GM19023 (cell line): ENCODE measurements around the gene SLC4A2.

ENCODE experiments used
- ATAC-seq: cut with Tn5 transposase; IDR thresholded peaks from one replicate; pipeline ENCODE4 v1.9.1; 2021; ENCODE audit warnings: mild to moderate bottlenecking, moderate library complexity; ENCODE audit not compliant: unreplicated experiment

SLC4A2 gene

DNA sequence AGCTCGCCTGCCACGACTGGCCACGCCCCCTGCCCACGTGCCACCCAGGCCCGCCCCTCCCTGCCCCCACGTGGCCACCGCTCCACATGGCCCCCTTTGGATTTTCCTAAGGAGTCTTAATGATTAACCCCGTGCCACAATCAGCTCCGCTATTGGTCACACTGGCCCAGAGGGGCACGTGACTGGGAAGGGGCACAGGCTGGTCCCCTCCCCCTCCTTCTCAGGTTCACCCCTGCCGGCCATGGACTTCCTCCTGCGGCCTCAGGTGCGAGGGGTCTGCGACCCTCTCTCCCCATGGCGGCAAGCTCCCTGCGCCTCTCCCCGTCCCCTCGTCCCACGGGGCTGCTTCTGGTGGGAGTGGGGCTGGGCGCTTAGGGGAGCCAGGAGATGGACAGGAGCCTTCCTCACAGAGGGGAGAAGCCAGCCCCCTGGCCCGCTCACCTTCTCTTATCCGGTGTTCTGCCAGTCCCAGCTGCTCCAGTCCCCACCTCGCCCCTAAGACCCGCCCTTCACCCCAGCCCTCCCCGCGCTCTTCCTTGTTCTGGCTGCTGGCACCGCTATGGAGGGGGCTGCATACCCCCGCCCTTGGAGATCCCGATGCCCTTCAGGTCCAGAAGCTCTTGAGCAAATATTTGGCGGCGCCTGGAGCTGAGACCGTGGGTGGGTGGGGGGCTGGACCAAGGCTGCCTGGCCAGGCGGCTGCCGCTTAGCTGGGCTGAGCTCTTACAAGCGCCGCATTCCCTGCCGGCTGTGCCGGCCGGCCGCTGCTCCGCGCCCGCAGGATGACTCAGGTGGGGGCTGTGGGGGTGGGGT lies 3.2 kb downstream of the SLC4A2 start:
- no peak for ATAC-seq

DNA sequence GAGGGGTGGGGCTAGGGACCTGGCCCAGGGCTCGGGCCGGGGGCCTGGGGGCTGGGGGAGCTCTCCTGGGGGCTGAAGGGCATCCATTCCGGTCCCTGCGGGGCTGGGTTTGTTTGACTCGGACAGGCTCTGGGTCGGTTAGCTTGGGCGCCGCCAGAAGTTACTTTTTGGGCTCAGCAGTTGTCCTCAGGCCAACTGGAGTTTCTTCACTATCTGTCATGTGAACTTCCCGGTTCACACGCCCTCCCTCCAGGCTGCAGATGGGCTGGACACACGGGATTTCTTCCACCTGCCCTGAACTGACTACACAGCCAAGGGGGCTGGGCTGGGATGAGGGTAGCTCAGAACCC lies 3.8 kb downstream of the SLC4A2 start:
- ATAC-seq = no peak

DNA sequence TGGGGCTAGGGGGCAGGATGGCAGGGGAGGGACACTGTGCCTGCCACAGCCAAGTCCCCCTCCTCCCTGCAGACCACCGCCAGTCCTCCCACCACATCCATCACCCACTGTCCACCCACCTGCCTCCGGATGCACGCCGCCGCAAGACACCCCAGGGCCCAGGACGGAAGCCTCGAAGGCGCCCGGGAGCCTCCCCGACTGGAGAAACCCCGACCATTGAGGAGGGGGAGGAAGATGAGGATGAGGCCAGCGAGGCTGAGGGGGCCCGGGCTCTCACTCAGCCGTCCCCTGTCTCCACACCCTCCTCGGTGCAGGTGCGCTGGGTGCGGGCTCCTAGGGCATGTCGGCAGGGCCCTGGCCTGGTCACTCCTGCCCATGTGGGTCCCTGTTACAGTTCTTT lies 5.1 kb downstream of the SLC4A2 start:
- ATAC-seq = no peak

DNA sequence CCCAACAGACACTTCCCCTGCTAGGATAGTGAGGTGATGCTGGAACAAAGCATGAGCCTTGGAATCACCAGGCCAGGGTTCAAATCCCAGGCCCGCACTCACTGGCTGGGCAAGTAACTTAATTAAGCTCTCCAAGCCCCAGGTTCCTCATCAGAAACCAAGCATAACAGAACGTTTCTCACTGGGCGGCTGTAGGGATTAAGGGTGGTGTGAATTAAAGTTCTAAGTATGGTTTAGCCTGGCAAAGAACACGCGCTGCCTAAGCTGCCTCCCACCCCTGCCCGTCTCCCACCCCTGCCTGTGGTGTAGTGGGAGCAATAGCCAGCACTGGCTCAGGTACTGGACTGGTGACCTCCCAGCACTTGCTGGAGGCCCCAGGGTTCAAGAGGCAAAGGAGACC lies 5.6 kb downstream of the SLC4A2 start:
- no peak for ATAC-seq

DNA sequence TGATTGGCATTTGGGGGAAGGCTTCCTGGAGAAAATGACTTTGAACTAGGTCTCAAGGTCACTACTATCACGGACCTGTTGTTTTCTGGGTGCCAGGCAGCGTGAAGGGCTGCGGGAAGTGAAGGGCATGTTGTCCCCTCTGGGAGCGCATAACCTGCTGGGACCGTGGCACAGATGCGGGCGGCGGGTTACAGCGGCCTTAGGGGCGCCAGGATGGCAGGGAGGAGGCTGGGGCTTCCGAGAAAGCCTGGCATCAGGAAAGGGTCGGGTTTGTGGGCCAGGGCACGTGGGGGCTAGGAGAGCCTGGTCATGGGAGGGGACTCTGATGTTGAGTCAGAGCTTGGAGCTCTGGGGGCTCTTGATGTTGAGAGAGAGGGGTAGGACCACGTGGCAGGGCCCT lies 6.1 kb downstream of the SLC4A2 start:
- no peak for ATAC-seq

DNA sequence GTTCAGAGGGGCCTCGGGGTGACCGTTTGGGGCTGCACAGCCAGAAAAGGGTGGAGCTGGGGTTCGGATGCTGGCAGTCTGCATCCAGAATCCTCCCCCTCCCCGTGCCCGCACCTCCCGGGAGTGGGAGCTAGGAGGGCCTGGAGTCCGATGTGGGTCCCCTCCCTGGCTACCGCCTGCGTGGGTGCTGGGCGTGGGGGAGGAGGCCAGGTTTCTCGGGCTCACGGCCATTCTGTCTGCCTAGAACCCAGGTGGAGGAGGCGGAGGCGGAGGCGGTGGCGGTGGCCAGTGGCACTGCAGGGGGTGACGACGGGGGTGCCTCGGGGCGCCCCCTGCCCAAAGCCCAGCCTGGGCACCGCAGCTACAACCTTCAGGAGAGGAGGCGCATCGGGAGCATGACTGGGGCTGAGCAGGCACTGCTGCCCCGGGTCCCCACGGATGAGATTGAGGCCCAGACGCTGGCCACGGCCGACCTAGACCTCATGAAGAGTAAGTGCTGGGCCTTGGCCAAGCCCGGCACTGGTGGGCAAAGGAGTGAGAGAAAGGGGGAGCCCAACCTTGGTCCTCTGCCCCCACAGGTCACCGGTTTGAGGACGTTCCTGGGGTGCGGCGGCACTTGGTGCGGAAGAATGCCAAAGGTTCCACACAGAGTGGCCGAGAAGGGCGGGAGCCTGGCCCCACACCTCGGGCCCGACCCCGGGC lies 7.0 kb downstream of the SLC4A2 start:
- ATAC-seq = no peak

DNA sequence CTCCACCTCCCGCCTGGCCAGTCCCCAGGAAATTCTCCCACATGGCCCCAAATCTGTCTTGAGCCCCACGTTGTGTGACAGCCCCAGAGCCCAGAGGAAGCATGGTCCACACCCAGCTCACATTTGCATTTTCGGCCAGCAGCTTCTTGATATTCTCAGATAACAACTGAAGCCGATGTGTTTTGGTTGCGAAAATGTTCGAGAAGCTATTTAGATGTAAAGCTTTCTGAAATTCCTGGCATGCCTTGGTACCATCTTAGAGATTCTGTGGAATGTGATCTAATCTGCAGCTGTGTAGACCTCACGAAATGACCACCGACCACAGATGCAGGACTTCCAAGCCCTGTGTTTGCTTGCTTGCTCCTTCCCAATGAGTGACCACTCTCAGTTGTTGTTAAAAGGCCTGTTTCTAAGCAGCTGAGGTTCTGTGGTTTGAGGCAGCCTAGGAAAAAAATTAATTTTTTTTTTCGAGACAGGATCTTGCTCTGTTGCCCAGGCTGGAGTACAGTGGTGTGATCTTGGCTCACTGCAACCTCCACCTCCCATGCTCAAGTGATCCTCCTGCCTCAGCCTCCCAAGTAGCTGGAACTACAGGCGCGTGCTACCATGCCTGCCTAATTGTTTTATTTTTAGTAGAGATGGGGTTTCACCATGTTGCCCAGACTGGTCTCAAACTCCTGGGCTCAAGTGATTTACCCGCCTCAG lies 8.8 kb downstream of the SLC4A2 start:
- ATAC-seq = no peak

DNA sequence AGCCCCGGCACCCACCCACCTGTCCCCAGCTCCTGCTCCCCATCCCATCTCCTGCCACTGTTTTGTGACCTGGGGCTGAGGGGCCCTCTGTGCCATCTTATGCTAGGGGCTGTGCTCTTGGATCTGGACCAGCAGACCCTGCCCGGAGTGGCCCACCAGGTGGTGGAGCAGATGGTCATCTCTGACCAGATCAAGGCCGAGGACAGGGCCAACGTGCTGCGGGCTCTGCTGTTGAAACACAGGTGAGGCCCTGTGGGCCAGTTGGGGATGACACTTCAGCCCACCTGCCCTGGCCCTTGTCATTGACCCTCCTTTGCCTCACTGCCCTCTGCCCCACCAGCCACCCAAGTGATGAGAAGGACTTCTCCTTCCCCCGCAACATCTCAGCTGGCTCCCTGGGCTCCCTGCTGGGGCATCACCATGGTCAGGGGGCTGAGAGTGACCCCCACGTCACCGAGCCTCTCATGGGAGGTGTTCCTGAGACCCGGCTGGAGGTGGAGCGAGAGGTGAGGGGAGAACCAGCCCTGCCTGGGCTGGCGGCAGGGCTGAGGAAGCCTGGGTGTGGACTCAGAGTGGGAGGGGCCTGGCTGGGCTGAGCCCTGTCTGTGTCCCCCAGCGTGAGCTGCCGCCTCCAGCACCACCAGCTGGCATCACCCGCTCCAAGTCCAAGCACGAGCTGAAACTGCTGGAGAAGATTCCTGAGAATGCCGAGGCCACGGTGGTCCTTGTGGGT lies 10.6 kb downstream of the SLC4A2 start:
- no peak for ATAC-seq

DNA sequence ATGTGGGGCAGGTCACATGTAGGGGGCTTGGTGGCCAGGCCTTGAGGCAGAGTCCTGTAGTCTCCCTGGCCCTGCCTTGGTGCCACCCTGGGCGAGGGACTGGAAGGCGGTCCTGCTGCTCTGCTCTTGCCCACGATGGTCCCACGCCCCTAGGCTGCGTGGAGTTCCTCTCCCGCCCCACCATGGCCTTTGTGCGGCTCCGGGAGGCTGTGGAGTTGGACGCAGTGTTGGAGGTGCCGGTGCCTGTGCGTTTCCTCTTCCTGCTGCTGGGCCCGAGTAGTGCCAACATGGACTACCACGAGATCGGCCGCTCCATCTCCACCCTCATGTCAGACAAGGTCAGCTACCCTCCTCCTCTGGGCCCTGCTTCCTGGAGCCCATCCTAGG lies 11.2 kb downstream of the SLC4A2 start:
- no peak for ATAC-seq

DNA sequence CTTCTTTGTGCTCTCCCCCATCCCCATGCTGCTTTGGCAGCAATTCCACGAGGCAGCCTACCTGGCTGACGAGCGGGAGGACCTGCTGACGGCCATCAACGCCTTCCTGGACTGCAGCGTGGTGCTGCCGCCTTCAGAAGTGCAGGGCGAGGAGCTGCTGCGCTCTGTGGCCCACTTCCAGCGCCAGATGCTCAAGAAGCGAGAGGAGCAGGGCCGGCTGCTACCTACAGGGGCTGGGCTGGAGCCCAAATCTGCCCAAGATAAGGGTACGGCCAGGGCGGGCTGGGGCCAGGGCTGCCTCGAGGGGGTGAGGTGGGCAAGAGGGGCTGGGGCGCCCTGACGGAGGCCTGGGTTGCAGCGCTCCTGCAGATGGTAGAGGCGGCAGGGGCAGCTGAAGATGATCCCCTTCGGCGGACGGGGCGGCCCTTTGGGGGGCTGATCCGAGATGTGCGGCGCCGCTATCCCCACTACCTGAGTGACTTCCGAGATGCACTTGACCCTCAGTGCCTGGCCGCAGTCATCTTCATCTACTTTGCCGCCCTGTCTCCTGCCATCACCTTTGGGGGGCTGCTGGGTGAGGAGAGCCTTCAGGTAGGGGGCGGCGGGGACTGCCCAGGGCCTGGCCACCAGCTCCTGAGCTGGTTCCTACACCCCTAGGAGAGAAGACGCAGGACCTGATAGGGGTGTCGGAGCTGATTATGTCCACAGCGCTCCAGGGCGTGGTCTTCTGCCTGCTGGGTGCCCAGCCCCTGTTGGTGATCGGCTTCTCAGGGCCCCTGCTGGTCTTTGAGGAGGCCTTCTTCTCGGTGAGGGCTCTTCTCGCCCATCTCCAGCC lies 11.9 kb downstream of the SLC4A2 start:
- ATAC-seq = no peak

DNA sequence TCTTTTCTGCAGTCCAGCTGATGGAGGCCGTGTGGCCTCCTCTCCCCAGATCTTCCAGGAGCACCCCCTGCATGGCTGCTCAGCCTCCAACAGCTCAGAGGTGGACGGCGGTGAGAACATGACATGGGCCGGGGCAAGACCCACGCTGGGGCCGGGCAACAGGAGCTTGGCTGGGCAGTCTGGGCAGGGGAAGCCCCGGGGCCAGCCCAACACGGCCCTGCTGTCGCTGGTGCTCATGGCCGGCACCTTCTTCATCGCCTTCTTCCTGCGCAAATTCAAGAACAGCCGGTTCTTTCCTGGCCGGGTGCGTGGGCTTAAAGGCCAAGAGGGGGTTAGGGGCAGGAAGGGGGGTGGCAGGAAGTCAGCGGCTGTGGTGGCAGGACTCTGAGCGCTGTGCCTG lies 14.6 kb downstream of the SLC4A2 start:
- no peak for ATAC-seq

DNA sequence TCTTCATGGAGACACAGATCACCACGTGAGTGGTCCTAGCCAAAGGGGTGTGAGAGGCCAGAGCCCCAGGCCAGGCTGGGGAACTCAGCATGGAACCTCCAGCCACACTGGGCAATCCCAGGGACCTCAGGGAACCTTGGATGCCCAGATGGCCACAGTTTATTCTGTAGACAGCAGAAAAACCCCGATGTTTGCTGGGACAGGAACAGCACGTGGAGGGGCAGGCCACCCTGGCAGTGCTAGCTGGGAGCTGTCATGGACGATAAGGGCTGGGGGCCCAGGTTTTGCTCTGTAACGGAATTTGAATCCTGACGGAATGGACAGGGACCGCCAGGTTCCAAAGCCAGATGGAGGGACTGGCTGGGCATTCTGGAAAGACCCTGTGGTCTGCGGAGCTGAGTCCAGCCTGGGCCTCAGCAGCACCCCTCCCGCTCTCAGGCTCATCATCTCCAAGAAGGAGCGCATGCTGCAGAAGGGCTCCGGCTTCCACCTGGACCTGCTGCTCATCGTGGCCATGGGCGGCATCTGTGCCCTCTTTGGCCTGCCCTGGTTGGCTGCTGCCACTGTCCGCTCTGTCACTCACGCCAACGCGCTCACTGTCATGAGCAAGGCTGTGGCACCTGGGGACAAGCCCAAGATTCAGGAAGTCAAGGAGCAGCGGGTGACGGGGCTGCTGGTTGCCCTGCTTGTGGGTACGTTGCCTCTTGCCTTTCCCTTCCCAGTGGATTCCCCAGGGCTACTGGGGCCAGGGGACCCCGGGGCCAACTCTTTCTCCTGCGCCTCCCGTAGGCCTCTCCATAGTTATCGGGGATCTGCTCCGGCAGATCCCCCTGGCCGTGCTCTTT lies 15.7 kb downstream of the SLC4A2 start:
- no peak for ATAC-seq

DNA sequence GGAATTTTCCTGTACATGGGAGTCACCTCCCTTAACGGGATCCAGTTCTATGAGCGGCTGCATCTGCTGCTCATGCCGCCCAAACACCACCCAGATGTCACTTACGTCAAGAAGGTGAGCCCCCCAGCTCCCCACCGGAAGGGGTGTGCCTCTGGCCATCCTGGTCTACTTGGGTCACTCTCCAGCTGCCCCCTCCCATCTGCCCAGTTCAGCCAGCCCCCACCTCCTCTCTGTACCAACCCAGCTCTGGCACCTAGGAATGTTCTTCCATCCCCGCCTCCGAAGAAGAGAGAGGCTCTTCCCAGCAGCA lies 16.2 kb downstream of the SLC4A2 start:
- no peak for ATAC-seq

DNA sequence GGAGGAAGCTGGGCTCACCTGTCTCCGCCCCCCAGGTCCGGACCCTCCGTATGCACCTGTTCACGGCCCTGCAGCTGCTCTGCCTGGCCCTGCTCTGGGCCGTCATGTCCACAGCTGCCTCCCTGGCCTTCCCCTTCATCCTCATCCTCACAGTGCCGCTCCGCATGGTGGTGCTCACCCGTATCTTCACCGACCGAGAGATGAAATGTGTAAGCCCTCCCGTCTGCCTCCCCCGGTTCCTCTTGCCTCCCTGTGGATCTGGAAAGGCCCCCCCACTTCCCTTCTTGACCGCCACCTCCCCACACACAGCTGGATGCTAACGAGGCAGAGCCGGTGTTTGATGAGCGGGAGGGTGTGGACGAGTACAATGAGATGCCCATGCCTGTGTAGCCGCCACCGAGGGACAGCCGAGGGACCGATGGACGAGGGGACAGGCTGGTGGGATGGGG lies 16.6 kb downstream of the SLC4A2 start:
- no peak for ATAC-seq

DNA sequence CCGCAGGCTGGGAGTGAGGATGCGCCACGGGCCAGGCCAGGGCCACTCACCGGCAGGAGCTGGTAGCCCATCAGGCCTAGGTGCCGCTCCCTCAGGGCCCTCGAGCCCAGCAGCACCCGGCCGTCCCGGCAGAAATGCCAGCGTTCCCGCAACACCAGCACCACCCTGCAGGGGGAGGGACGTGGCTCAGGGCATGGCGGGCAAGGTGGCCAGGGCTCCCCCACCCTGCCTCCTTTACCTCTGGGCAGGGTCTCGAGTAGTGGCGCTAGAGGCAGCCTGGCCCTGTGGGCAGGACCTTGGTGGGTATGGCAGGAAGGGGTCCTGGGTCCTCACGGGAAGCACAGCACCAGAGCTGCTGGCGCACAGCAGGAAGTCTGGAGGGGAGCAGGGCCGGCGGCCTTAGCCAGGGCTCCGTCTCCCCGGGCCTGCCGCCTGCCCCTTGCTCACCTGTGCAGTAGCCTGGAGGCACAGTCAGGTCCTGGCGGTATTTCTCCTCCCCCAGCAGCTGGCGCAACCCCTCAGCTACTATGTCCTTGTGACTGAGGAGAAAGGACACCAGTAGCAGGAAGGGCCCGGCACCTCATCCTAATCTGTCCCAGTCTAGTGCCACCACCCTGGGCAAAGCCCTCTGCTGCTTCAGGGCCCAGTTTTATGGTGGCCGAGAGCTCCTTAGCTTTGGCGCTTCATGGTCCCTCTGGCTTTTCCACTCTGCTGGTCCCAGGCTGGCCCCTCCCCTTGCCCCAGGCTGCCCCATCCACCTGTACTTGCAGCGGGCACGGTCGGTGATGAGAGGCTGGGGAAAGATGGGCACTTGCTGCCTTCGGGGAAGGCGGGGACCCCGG lies 17.7 kb downstream of the SLC4A2 start:
- no peak for ATAC-seq

DNA sequence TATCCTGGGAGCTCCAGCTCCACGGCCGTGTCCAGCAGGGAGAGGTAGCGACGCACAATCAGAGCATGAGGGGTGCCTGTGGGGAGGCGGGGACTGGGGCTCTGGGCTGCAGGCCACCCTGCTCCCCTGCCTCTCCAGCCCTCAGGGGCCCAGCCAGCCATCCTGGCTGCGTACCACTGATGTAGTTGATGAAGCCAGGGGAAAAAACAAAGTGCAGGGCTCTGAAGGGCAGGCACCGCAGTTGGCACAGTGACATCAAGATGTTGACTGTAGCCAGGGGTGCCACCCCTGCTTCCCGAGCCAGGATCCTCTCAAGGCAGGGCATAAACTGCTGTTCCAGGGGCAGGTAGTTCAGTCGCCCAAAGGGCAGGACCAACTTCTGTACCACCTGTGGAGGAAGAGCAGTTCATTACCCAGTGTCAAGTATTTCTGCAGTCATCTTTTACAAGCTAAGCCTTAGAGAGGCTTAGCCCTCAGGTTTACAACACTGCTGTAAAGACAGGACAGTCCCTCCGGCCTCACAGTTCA lies 18.4 kb downstream of the SLC4A2 start:
- no peak for ATAC-seq

DNA sequence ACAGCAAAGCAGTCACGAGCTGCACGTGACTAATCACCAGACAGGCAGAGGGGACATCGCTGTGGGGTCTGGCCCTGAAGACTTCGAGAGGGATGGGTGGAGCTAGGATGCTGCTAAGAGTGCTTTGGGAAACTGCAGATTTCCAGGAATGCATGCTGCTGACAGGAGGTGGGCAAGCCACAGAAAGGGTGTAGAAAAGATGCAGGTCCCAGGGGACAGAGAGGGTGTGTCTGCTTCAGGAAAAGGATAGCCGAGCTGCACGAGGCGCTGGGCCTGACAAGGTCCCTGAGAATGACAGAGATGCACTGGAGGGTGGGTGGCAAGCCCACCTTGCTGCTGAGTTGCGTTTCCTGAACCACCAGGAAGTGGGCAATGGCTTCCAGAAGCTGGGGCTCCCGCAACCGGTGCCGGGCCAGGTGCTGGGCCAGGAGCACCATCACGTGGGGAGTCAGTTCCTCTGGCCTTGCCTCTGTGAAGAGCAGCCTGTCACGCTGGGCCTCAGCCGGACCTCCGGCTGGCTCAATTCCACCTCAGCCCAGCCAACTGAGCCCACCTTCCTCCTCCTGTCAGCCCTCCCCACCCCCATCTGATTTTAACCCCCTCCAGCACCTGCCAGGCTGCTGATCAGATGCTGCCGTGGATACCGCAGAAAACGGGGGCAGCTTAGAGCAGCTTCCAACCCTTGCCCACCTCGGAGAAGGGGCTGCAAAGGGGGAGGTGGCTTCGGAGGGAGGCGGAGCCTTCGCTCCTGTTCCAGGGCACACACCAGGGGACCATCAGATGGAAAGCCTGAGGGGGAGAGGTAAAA lies 19.0 kb downstream of the SLC4A2 start:
- ATAC-seq = no peak
